Muscle of leg (tissue), 11 donors: ENCODE measurements around the gene TNIK. TPM values are rescaled to one million over a fixed set of nuclear protein-coding genes. Genes with fewer than 3 reads are reported as not detected.

ENCODE experiments used
- DNase-seq: peaks from one replicate; pipeline ENCODE4 v3.0.0; 2013
- H3K27ac ChIP-seq: one replicate; pipeline ENCODE4 v1.5.1; 2013; ENCODE audit warnings: mild to moderate bottlenecking, low read length, control low read depth
- H3K27me3 ChIP-seq: one replicate; pipeline ENCODE4 v1.6.1; 2013; ENCODE audit warnings: low read length; ENCODE audit not compliant: control insufficient read depth, insufficient read depth
- H3K36me3 ChIP-seq: one replicate; pipeline ENCODE4 v1.6.1; 2013; ENCODE audit warnings: low read length; ENCODE audit not compliant: control insufficient read depth, insufficient read depth
- H3K4me1 ChIP-seq: one replicate; pipeline ENCODE4 v1.6.1; 2013; ENCODE audit warnings: low read length; ENCODE audit not compliant: control insufficient read depth, insufficient read depth
- H3K4me3 ChIP-seq: one replicate; pipeline ENCODE4 v1.5.1; 2013; ENCODE audit warnings: low read length, control low read depth
- H3K9me3 ChIP-seq: replicated peaks from 2 replicates; pipeline ENCODE4 v1.6.1; 2013; ENCODE audit warnings: low read depth, low read length; ENCODE audit not compliant: control insufficient read depth
- WGBS: methylation state at CpG from one replicate; pipeline ENCODE4 v1.1.5; 2013; ENCODE audit warnings: missing lambda C conversion rate; ENCODE audit not compliant: insufficient coverage; 5-methylcytosine and 5-hydroxymethylcytosine counted together
- polyA plus RNA-seq, 8 donors: library from polyadenylated mRNA; unstranded; fragments of 120-200 nt; gene quantifications; one replicate each; pipeline versions ENCODE4 v1.2.1 to v1.2.3, GENCODE V29; 2013; ENCODE audit warnings: inconsistent platforms in 1 of 8, low replicate concordance in 1 of 8; ENCODE audit not compliant: insufficient read length in 8 of 8, insufficient read depth in 1 of 8
- total RNA-seq: library from RNA; stranded (reverse); fragments of 120-200 nt; gene quantifications from one replicate; pipeline ENCODE4 v1.2.4, GENCODE V29; 2013

TNIK gene
- total and polyA plus RNA-seq, 9 donors: 26.1 to 46.0 (median 33.6) TPM

DNA sequence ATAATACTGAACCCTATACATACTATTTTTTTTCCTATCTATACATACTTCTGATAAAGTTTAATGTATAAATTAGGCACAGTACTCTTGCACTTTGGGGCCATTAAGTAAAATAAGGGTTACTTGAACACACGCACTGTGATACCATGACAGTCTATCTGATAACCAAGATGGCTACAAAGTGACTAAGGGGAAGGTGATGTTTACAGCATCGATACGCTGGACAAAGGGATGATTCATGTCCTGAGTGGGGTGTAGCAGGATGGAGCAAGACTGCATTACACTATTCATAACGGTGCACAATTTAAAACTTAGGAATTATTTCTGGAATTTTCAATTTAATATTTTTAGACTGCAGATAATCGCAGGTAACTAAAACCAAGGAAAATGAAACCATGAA, 403.7 kb downstream of the TNIK start:
- no peak for DNase-seq
- Histone ChIP-seq H3K4me1 (no peaks in the 10 kb centered on the region), H3K27me3 (no peaks in the 10 kb centered on the region), H3K36me3 (no peaks in the 10 kb centered on the region), H3K4me3 (no peak overlapping the region), H3K9me3 (no peaks in the 10 kb centered on the region), H3K27ac (no peak overlapping the region)
- WGBS: 89% methylated on average over 1 of the region's 5 CpGs

- Histone ChIP-seq H3K36me3 (no peaks in the 10 kb centered on the region), H3K27ac (no peak overlapping the region), H3K4me3 (no peak overlapping the region), H3K27me3 (no peaks in the 10 kb centered on the region), H3K4me1 (no peaks in the 10 kb centered on the region), H3K9me3 (no peaks in the 10 kb centered on the region)
- peak; percentile 20 for DNase-seq
- WGBS: 90% methylated on average over 2 of the region's 4 CpGs
These were observed 404.6 kb downstream of the TNIK start for GRCh38 chr3:171055336-171056178.

GRCh38 chr3:171054921-171055320, 405.3 kb downstream of the TNIK start:
- Histone ChIP-seq H3K36me3 (no peaks in the 10 kb centered on the region), H3K27me3 (no peaks in the 10 kb centered on the region), H3K27ac (no peak overlapping the region), H3K4me3 (no peak overlapping the region), H3K9me3 (no peaks in the 10 kb centered on the region), H3K4me1 (no peaks in the 10 kb centered on the region)
- DNase-seq: peak; percentile 30

DNA sequence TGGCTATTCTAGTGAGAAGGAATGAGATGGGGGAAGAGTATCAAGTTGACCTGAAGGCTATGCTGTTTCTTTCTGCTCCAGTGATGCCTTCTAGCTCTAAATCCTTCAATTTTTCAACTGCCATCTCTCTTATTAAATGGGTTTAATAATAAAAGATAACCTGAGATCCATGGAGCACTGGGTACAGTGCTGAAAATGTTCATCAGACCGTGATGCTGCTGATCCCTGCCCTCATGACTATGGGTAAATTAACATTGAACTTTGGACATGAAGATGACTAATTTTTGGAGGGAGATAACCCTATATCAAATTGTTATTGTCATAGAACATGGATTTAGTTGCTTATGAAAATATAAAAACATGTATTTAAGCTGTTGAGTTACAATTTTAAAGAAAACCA, 406.0 kb downstream of the TNIK start:
- no CpG with 5 or more reads among the region's 1 CpG for WGBS
- Histone ChIP-seq H3K9me3 (no peaks in the 10 kb centered on the region), H3K4me1 (no peaks in the 10 kb centered on the region), H3K36me3 (no peaks in the 10 kb centered on the region), H3K4me3 (no peak overlapping the region), H3K27ac (no peak overlapping the region), H3K27me3 (no peaks in the 10 kb centered on the region)
- no peak for DNase-seq

DNA sequence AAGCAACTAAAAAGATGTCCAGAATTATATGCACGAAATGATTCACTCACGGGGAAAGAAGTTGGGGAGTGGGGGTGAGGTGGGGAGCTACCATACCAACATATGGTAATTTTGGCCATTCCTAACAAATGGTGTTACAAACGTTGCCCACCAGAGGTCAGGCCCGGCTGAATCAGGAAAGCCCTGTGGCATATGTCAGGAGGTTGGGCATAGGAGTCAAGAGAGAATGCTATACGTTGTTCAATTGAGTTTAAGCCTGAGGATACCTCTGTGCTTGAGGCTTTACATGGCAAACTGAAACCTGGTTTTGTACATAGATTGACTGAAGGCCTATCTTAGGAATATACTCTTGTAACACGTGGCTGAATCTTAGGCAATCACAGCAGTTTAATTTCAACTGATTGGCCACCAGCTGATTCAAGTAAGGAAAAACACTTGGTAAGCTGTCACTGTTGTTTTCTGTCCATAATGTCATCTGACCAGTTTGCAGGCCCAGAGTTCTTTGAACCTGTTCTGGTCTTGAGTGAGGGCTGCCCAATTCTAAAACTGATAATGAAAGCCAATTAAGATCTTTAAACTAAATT, 410.3 kb downstream of the TNIK start:
- WGBS: 29% methylated on average over 2 of the region's 6 CpGs
- peak; percentile 48 for DNase-seq
- no peak overlapping the region for H3K27ac ChIP-seq
- H3K4me1 ChIP-seq: no peaks in the 10 kb centered on the region
- H3K36me3 ChIP-seq: no peaks in the 10 kb centered on the region
- no peaks in the 10 kb centered on the region for H3K9me3 ChIP-seq
- H3K4me3 ChIP-seq: no peak overlapping the region
- H3K27me3 ChIP-seq: no peaks in the 10 kb centered on the region

- DNase-seq: no peak
- no peaks in the 10 kb centered on the region for H3K27me3 ChIP-seq
- WGBS: no CpG with 5 or more reads among the region's 4 CpGs
- no peaks in the 10 kb centered on the region for H3K9me3 ChIP-seq
- H3K27ac ChIP-seq: no peak overlapping the region
- H3K4me1 ChIP-seq: no peaks in the 10 kb centered on the region
- H3K36me3 ChIP-seq: no peaks in the 10 kb centered on the region
- H3K4me3 ChIP-seq: no peak overlapping the region
These were observed 413.4 kb downstream of the TNIK start for GRCh38 chr3:171046760-171047159.

DNA sequence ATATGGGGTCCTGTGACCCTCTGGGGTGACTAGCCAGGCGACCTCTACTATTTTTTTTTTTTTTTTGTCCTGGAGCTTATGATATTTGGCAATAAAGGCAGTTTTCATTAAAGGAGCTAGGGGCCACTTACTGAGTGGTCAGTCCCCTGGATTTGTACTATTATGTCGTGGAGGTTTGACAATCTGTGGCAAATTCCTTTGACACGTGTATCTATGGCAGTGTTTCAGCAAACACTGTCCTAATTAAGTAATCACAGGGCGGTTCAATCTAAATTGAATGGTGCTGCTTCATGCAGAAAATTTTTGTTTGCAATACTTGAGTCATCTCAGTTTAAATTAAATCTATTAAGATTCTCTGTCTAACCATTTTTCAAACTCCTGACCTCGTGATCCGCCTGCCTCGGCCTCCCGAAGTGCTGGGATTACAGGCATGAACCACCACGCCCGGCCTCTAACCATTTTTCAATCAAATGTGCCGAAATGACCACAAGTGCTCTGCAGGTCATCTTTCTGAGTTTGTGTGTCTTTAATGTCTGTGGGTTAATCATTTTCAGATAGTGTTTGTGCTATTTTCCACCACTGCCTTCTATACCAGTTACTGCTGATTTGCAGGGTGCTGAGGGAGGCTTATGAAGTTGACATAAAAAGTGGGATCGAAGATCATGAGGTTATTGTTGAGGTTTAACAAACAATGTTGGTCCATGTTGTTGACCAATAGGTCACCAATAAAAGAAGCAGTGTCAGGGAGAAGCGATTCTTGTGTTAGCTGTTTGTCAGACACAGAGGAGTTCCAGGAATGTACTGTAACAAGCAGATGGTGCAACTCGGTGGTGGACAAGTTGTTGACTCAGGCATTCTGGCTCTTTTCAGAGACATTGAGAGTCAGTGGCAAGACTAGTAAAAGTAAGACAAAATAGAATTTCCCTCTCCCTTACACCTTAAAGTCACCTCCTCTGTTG, 415.1 kb downstream of the TNIK start:
- Histone ChIP-seq H3K4me1 (no peaks in the 10 kb centered on the region), H3K27ac (no peak overlapping the region), H3K27me3 (no peaks in the 10 kb centered on the region), H3K4me3 (no peak overlapping the region), H3K9me3 (no peaks in the 10 kb centered on the region), H3K36me3 (no peaks in the 10 kb centered on the region)
- DNase-seq: no peak
- 83% methylated on average over 7 of the region's 14 CpGs for WGBS

DNA sequence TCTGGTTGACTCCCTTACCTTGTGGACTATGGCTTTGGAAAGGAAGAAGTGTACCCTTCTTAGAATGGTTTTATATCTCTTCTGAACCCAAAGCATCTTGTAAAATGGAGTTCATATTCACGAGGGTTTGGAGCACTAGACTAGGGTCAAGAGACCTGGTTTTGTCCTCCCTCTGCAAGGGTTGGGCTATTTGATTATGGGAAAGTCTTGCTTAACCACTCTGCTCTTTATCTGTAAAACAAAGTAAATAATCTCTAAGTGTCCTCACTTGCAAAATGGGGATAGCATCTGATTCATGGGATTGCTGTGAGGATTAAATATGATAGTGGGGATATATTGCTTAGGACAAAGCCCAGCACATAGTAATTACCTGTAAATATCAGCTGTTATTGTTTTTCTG, 415.8 kb downstream of the TNIK start:
- Histone ChIP-seq H3K9me3 (no peaks in the 10 kb centered on the region), H3K4me3 (no peak overlapping the region), H3K36me3 (no peaks in the 10 kb centered on the region), H3K4me1 (no peaks in the 10 kb centered on the region), H3K27ac (no peak overlapping the region), H3K27me3 (no peaks in the 10 kb centered on the region)
- WGBS: no CpG with 5 or more reads among the region's 1 CpG
- DNase-seq: no peak

DNA sequence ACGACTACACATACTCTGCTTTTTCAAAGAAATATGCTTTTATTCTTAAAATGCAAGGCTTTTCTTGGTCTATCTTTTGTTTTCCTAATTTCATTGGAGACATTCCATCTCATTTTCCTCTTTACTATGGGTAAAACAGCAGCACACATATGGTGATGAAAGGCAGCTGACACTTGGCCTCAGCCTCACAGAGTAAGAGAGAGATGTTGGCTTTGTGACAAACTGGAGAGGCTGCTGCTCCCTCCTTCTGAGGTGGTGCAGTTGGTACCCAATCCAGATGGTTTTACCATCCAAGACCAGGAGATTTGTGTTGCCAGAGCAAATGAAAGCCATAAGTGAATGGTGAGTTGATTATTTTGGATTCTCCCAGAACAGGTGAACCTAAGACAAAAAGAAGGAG, 420.5 kb downstream of the TNIK start:
- H3K36me3 ChIP-seq: no peaks in the 10 kb centered on the region
- H3K9me3 ChIP-seq: no peaks in the 10 kb centered on the region
- WGBS: no CpG with 5 or more reads among the region's 1 CpG
- H3K27me3 ChIP-seq: no peaks in the 10 kb centered on the region
- H3K4me3 ChIP-seq: no peak overlapping the region
- no peaks in the 10 kb centered on the region for H3K4me1 ChIP-seq
- no peak overlapping the region for H3K27ac ChIP-seq
- DNase-seq: peak; percentile 27

DNA sequence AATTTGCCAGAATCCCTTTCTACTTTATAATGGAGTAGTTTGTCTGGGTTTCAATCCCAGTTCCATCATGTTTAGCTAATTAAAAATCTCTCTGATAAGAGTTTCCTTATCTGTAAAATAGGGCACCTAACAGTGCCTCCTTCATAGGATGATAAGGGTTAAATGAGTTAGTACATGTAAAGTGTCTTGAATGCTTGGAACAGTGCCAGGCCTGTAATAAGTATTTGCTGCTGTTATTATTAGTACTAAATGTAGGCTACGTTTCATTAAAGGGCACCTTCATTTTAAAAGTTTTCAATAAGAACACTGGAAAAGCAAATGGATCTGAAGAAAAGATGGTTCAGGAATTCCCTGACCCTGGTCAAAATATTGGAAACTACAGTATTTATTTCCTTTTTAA, 421.9 kb downstream of the TNIK start:
- WGBS: no CpG with 5 or more reads among the region's 1 CpG
- no peak overlapping the region for H3K27ac ChIP-seq
- DNase-seq: peak; percentile 24

More for the DNA sequence above, 421.9 kb downstream of the TNIK start:
- Histone ChIP-seq H3K4me1 (no peaks in the 10 kb centered on the region), H3K36me3 (no peaks in the 10 kb centered on the region), H3K4me3 (no peak overlapping the region), H3K27me3 (no peaks in the 10 kb centered on the region), H3K9me3 (no peaks in the 10 kb centered on the region)
